ENCODE measurements around the gene CCDC24.
A peak's percentile ranks its signal among the peaks of the same experiment; 100 is the strongest.

Gene CCDC24

GRCh38 chr1:43991476-43992231 is at the start of gene CCDC24:
Gene CCDC24 (plus strand): TSS chr1:43991599. CDS start chr1:43991879, 280 bp downstream.
- H3K36me3 ChIP-seq (ENCODE audit: insufficient read depth, low read length): no peaks in the 10 kb centered on the region
- no peaks in the 10 kb centered on the region; the same call in 1 of the 2 replicates for H3K4me1 ChIP-seq (ENCODE audit: insufficient read depth, low read length)
- peak within 1 kb of the TSS; percentile 82 for H3K9ac ChIP-seq (ENCODE audit: low read depth, low read length)
- no peaks in the 10 kb centered on the region for H3K9me3 ChIP-seq (ENCODE audit: control insufficient read depth, insufficient read depth, low read length)

- Histone ChIP-seq H3K9me3 (ENCODE audit: control insufficient read depth, insufficient read depth, low read length) (no peaks in the 10 kb centered on the region), H3K36me3 (ENCODE audit: insufficient read depth, low read length) (no peaks in the 10 kb centered on the region), H3K4me1 (ENCODE audit: insufficient read depth, low read length) (no peaks in the 10 kb centered on the region; the same call in 1 of the 2 replicates), H3K9ac (ENCODE audit: low read depth, low read length) (no peak overlapping the region)
These were observed 49.0 kb upstream of the CCDC24 start for GRCh38 chr1:43942411-43942810.

GRCh38 chr1:43944860-43945259 is 46.5 kb upstream of the CCDC24 start:
- Histone ChIP-seq H3K9me3 (ENCODE audit: control insufficient read depth, insufficient read depth, low read length) (no peaks in the 10 kb centered on the region), H3K9ac (ENCODE audit: low read depth, low read length) (no peak overlapping the region), H3K36me3 (ENCODE audit: insufficient read depth, low read length) (no peaks in the 10 kb centered on the region), H3K4me1 (ENCODE audit: insufficient read depth, low read length) (peaks cover 4% of the 10 kb centered on the region)

- Histone ChIP-seq H3K9ac (ENCODE audit: low read depth, low read length) (peak overlapping the region; percentile 69), H3K36me3 (ENCODE audit: insufficient read depth, low read length) (no peaks in the 10 kb centered on the region), H3K4me1 (ENCODE audit: insufficient read depth, low read length) (peaks cover 4% of the 10 kb centered on the region), H3K9me3 (ENCODE audit: control insufficient read depth, insufficient read depth, low read length) (no peaks in the 10 kb centered on the region)
These were observed 45.6 kb upstream of the CCDC24 start for GRCh38 chr1:43945674-43946235.

- H3K9me3 ChIP-seq (ENCODE audit: control insufficient read depth, insufficient read depth, low read length): no peaks in the 10 kb centered on the region
- peaks cover 4% of the 10 kb centered on the region for H3K4me1 ChIP-seq (ENCODE audit: insufficient read depth, low read length)
- no peaks in the 10 kb centered on the region for H3K36me3 ChIP-seq (ENCODE audit: insufficient read depth, low read length)
- H3K9ac ChIP-seq (ENCODE audit: low read depth, low read length): peak within 1 kb of the TSS; percentile 69
These were observed 45.0 kb upstream of the CCDC24 start, which contains the start of gene IPO13 for GRCh38 chr1:43946236-43947060. Gene IPO13 (plus strand): TSS chr1:43946950. CDS start chr1:43947601, 651 bp downstream.

GRCh38 chr1:43947061-43947873 is 44.1 kb upstream of the CCDC24 start:
- H3K9ac ChIP-seq (ENCODE audit: low read depth, low read length): peak overlapping the region; percentile 69
- no peaks in the 10 kb centered on the region for H3K9me3 ChIP-seq (ENCODE audit: control insufficient read depth, insufficient read depth, low read length)
- peaks cover 4% of the 10 kb centered on the region for H3K4me1 ChIP-seq (ENCODE audit: insufficient read depth, low read length)
- H3K36me3 ChIP-seq (ENCODE audit: insufficient read depth, low read length): no peaks in the 10 kb centered on the region

GRCh38 chr1:43947874-43948437 is 43.4 kb upstream of the CCDC24 start:
- Histone ChIP-seq H3K9me3 (ENCODE audit: control insufficient read depth, insufficient read depth, low read length) (no peaks in the 10 kb centered on the region), H3K36me3 (ENCODE audit: insufficient read depth, low read length) (no peaks in the 10 kb centered on the region), H3K4me1 (ENCODE audit: insufficient read depth, low read length) (peaks cover 7% of the 10 kb centered on the region; the same call in 1 of the 2 replicates), H3K9ac (ENCODE audit: low read depth, low read length) (peak overlapping the region; percentile 69; the same call in 1 of the 2 replicates)

- peaks cover 11% of the 10 kb centered on the region; the same call in 1 of the 2 replicates for H3K4me1 ChIP-seq (ENCODE audit: insufficient read depth, low read length)
- H3K9me3 ChIP-seq (ENCODE audit: control insufficient read depth, insufficient read depth, low read length): no peaks in the 10 kb centered on the region
- H3K9ac ChIP-seq (ENCODE audit: low read depth, low read length): no peak overlapping the region
- H3K36me3 ChIP-seq (ENCODE audit: insufficient read depth, low read length): no peaks in the 10 kb centered on the region
These were observed 41.7 kb upstream of the CCDC24 start for GRCh38 chr1:43949678-43950077.

- H3K9ac ChIP-seq (ENCODE audit: low read depth, low read length): no peak overlapping the region
- no peaks in the 10 kb centered on the region for H3K36me3 ChIP-seq (ENCODE audit: insufficient read depth, low read length)
- no peaks in the 10 kb centered on the region for H3K9me3 ChIP-seq (ENCODE audit: control insufficient read depth, insufficient read depth, low read length)
- H3K4me1 ChIP-seq (ENCODE audit: insufficient read depth, low read length): peaks cover 11% of the 10 kb centered on the region; the same call in 1 of the 2 replicates
These were observed 40.1 kb upstream of the CCDC24 start for GRCh38 chr1:43951021-43951985.

- Histone ChIP-seq H3K9me3 (ENCODE audit: control insufficient read depth, insufficient read depth, low read length) (no peaks in the 10 kb centered on the region), H3K9ac (ENCODE audit: low read depth, low read length) (no peak overlapping the region), H3K36me3 (ENCODE audit: insufficient read depth, low read length) (peaks cover 4% of the 10 kb centered on the region; the same call in 1 of the 2 replicates), H3K4me1 (ENCODE audit: insufficient read depth, low read length) (peaks cover 8% of the 10 kb centered on the region; the same call in 1 of the 2 replicates)
These were observed 38.6 kb upstream of the CCDC24 start for GRCh38 chr1:43952731-43953346.

- H3K4me1 ChIP-seq (ENCODE audit: insufficient read depth, low read length): peaks cover 8% of the 10 kb centered on the region; the same call in 1 of the 2 replicates
- no peaks in the 10 kb centered on the region for H3K9me3 ChIP-seq (ENCODE audit: control insufficient read depth, insufficient read depth, low read length)
- no peak overlapping the region for H3K9ac ChIP-seq (ENCODE audit: low read depth, low read length)
- peaks cover 6% of the 10 kb centered on the region; the same call in 1 of the 2 replicates for H3K36me3 ChIP-seq (ENCODE audit: insufficient read depth, low read length)
These were observed 38.0 kb upstream of the CCDC24 start for GRCh38 chr1:43953361-43953760.

GRCh38 chr1:43954036-43954435 is 37.4 kb upstream of the CCDC24 start:
- Histone ChIP-seq H3K4me1 (ENCODE audit: insufficient read depth, low read length) (peaks cover 8% of the 10 kb centered on the region; the same call in 1 of the 2 replicates), H3K9ac (ENCODE audit: low read depth, low read length) (no peak overlapping the region), H3K36me3 (ENCODE audit: insufficient read depth, low read length) (peaks cover 6% of the 10 kb centered on the region; the same call in 1 of the 2 replicates), H3K9me3 (ENCODE audit: control insufficient read depth, insufficient read depth, low read length) (no peaks in the 10 kb centered on the region)
